Activated CD4-positive, CD25-positive, alpha-beta regulatory T cell treated with anti-CD3 and anti-CD28 coated beads, Interleukin-2, amount 50 U/mL, for 16 hours (primary cell): Measurements from ENCODE around the gene MAP2K7.

Experiments used
- DNase-seq: peaks from one replicate; pipeline ENCODE4 v3.0.0-alpha.2; 2020; ENCODE audit warnings: low read depth, low spot score

Gene MAP2K7

DNA sequence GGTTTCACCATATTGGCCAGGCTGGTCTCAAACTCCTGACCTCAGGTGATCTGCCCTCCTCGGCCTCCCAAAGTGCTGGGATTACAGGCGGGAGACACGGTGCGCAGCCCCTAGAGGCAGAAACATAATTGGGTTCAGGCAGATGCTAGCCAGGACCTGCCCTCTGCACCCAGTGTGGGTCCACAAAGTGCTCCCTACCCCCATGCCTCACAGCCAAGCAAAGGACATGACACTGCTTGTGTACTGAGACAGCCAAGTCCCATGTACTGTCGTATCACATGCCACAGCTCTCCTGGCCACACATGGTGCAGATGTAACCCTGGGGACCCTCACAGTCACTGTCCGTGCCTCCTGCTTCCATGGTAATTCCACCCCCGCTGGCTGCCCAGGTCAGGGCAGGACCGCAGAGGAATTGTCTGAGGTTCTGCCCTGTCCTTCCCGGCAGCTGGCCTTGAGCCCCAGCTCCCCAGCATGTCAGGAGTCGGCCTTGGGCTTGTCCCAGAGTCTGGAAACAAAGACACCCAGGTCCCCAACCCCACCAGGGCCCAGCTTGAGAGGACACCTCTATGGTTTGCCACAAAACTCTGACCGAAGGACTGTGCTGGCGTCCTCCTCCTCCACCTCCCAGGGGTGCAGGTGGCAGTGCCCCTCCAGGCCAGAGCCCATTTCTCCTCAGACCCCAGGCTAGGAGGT is 37.1 kb upstream of the MAP2K7 start:
- DNase-seq = no peak

DNA sequence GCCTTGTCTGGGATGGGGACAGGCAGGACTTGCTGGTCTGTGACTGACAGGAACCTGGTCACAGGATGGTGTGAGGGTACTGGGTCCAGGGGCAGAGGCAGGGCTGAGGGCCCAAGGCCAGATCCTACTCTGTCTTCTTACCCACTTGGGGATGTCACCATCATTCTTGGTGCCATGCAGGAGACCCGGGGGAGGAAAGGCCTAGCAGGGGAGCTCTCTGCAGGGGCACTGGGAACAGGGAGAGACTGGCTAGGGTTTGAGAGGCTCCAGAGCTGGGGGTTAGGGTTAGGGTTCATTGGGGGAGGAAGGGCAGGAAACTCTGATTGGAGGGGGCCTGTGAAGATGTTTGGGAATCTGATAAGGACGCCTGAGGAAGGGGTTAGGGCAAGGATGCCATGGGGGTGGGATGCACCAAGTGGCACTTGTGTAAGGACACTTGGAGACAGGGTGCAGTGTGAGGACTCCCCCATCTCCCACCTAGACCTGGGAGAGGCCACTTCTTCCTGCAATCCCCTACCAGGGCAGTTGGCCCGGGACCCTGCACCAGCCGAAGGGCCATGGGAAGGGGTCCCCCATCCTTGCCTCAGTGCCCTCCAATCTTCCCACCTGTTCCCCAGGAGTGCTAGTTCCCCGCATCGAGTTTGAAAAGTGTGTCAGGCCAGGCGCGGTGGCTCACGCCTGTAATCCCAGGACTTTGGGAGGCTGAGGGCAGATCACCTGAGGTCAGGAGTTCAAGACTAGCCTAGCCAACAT is 36.4 kb upstream of the MAP2K7 start:
- no peak for DNase-seq

DNA sequence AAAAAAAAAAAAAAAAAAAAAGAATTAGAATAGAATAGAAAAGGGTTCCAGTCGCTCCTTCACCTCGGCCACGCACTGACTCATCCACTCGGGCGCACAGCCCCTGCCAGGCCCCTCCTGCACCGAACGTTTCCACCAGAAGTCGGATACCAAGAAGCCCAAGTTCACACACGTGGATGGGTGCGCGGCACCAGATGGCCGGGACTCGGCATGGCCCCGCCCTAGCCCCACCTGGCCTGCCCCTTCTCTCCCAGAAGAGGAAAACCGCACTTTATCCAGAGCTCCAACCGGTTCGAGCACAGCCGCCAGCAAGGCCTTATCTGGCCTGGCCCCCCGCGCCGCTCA is 35.4 kb upstream of the MAP2K7 start:
- DNase-seq = no peak

DNA sequence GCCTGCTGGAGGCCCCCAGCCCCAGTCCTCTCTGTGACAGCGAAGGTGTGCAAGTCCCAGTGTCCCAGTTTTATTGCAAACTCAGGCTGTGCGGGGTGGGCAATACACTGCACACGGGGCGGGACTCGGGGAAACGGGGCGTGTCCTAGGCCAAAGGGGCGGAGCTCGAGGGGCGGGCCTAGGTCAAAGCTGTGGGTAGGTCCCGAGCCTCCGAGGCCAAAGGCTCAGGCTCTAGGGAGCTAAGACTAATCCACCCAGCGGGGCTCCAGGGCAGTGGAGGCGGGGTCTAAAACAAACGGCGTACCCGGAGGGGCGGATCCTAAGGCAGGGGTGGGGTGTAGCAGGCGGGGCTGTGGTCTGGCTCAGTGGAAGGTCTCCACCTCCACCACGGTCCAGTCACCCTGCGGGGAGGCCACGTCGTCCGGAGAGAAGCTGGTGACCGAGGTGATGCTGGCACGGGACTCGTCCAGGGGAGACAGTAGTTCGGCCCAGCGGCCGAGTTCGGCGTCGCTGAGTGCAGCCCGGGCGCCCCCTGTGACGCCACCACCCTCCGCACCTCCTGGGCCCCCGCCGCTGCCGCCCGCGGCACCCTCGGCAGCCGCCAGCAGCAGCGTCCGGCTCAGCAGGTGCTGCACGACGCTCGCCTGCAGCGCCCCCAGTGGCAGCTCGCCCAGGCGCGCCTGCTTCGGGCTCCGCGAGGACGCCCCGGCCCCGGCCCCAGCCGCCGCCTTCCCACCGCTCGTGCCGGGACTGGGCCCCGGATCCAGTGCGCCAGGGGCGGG is 34.8 kb upstream of the MAP2K7 start:
- peak; percentile 53 for DNase-seq

DNA sequence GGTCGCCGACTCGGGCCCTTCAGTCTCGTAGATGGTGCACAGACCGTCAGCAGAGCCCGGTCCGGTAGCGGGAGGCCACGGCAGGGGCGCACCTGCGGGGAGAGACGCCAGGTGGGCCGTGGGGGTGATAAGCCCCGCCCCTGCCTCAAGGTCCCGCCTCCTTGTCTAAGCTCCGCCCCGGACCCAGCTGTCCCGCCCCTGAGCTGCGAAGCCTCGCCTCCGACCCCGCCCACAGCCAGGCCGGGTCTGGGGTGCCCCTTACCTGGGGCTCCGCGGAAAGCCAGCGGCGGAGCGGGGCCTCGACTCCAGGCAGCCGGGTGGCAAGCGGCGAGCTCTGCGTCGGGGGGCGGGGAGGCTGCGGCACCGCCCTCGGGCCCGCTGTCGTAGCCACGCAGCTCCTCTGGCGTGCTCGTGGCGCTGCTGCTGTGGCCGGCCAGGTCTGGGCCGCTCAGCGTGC is 34.2 kb upstream of the MAP2K7 start:
- DNase-seq = peak; percentile 66

DNA sequence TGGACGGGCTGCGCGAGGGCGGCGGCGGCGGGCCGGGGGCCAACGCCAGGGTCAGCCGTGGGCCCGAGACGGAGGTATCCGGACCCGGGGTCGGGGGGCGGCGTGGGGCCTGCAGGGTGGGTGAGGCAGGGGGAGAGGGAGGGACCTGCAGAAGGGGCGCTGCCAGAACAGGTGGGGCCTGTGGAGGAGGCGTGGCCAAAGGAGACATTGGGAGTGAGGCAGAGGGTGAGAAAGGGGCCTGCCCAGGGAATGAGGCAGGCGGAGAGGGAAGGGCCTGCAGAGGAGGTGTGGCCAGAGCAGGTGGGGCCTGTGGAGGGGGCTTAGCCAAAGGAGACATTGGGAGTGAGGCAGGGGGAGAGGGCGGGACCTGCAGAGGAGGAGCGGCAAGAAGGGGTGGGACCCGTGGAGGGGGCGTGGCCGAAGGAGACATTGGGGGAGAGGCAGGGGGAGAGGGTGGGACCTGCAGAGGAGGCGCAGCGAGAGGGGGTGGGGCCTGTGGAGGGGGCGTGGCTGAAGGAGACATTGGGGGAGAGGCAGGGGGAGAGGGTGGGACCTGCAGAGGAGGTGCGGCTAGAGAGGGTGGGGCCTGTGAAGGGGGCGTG is 33.7 kb upstream of the MAP2K7 start:
- no peak for DNase-seq

DNA sequence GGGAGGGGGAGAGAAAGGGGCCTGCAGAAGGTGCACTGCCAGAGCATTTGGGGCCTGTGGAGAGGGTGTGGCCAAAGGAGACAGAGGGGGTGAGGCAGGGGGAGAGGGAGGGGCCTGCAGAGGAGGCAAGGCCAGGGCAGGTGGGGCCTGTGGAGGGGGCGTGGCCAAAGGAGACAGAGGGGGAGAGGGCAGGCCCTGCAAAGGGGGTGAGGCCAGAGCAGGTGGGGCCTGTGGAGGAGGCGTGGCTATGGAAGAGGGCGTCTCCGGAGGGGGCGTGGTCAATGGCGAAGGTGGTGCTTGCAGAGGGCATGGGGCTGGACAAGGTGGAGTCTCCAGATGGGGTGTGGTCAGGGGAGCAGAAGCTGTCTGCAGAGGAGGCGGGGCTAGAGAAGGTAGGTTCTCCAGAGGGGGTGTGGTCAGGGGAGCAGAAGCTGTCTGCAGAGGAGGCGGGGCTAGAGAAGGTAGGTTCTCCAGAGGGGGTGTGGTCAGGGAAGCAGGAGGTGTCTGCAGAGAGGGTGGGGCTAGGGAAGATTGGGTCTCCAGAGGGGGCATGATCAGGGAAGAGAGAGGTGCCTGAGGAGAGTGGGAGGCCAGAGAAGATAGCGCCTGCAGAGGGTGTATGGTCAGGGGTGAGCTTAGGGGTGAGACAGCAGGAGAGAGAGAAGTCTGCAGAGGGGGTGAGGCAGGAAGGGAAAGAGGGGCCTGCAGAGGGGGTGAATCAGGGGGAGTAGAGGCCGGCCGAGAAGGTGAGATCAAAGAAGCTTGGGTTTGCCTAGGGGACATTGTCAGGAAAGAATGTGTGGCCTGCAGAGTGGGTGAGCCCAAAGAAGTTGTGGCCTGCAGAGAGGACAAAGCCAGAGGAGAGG is 32.9 kb upstream of the MAP2K7 start:
- no peak for DNase-seq

DNA sequence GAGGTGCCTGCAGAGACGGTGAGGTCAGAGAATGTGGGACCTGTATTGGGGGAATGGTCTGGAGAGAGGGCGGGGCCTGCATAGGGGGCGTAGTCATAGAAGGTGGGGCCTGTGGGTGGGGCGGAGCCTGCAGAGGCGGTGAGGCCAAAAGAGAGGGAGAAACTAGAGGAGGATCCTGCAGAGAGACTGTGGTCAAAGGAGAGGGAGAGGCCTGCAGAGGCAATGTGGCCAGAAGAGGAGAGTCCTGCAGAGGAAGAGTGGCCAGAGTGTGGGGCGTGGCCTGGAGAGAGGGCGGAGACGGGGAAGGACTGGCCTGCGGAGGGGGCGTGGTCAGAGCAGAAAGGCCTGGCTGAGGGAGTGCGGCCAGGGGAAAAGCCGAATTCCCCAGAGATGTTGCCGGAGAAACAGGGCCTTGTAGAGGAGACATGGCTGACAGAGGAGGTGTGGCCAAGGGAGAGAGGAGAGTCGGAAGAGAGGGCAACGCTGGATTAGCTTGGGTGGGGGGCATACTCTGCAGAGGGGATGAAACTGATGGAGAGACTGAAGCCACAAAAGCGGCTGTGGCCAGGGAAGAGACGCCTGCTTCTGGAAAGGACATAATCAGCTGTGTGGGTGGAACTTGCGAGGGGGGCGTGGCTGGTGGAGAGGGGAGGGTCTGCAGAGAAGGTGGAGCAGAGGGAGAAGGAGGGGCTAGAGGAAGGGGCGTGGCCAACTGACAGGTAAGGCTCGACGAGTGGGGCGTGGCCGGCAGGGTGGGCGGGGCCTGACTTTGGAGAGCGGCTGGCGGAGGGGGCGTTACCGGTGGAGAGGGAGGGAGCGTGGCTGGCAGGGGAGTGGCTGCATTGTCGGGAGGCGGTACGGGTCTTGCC is 32.0 kb upstream of the MAP2K7 start:
- peak; percentile 55 for DNase-seq

DNA sequence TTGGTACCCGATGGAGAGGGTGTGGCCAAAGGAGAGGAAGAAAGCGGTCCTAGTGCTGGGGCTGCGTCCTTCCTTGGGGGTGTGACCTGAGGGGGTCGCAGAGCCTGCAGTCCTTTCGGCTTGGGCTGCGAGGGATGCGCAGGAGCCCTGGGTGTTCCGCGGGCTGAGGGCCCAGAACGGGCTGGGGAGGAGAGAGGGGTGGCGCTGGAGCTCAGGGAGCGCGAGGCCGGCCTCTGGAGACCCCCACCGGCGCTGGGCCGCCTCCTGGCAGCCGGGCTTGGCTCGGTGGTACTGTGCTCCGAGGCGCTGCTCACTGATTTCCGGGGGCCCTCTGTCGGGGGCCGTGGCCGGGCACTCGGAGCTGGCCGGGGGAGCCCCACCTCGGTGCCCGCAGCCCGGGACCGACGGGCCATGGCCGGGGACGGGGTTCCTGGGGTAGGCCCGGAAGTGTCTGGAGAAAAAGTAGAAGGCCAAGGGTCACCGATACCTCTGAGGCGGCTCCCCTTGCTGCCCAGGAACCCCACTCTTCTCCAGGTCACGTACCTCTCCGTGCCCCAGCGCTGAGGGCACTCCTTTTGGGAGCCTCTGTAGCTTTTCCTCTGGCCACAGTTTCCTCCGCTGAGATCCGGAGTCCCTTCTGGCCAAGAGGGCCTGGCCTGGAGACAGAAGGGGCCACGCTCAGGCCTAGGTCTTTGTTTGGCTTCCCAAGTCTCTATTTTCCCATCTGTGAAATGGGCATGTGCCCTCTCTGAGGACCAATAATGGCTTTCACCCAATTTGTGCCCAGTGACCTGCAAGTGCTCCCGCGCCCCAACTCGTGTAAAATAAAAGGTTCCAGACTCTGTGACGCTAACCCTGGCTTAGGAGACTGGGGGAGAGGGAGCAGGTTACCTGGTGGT is 31.1 kb upstream of the MAP2K7 start:
- DNase-seq = no peak

DNA sequence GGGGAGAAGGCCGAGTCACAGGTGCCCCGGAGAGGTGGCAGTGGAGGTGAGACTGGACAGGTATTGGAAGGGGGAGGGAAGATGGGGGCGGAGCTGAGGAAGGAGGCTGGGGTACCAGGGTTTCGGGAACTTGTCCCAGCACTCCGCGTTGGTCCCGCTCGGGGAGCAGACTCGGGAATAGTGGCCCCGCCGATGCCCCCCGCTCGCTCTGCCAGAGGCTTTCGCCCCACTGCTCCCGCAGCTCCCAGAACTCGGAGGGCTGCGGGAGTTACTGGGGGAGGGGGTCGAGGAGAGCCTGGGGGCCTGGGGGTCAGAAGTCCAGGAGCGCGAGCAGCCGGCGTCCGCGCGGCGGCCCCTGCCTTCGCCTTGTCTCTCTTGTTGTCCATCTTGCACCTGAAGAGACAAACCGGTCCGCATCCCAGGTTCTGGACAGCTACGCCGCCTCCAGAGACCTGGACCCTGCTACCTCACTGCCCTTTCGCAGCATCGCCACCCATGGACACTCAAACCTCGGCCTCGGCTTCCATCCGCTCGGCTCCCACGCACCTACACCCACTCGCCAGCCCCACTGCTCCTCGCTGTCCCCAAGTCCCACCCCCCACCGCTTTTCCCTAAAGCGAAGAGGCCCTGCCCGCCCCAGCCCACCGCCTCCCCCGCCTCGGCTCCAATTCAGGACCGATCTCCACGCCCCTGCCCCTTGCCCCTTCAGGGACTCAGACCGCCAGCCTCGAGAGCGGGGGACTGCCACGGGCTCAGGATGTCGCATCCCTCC is 30.2 kb upstream of the MAP2K7 start:
- no peak for DNase-seq

DNA sequence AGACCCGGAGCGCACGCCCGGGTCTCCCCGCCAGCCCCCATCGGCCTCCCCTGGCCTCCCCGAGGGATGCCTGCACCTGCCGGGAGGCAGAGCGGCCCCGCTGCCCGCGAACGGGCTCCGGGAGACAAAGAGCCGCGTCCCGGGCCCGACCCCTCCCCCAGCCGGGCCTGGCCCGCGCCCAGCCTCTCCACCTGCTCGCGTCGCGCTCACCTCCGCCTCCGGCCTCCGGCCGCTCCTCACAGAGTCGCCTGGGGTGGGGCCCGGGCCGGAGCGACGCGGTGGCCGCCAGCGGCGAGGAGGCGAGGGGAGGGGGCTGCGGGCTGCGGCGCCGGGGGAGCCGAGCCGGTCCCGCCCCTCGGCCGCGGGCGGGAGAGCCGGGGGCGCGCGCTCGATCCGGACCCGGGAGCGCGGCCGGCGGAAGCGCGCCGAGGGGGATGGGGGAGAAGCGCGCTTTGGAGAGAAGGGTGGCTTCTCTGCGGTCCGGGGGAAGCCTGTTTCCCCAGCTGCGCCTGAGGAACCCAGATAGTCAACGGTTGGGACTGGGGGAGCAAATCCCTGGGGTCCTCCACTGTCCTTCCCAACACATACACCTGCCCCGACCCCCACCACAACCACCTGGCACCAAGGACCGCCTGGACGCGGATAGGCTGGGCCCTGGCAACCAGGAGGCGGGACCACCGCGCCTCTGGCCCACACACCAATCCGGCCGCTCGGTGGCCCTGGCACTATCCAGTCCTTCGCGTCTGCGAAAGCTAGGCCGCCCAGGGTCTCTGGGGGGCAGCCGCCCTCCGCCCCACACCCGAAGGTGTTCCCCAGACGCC is 29.4 kb upstream of the MAP2K7 start, which contains the start of gene PRR36:
PRR36 (minus strand) TSS at position 315 of the 821 bp plus-strand sequence. CDS start 701 bp downstream, outside the sequence.
- DNase-seq = no peak

DNA sequence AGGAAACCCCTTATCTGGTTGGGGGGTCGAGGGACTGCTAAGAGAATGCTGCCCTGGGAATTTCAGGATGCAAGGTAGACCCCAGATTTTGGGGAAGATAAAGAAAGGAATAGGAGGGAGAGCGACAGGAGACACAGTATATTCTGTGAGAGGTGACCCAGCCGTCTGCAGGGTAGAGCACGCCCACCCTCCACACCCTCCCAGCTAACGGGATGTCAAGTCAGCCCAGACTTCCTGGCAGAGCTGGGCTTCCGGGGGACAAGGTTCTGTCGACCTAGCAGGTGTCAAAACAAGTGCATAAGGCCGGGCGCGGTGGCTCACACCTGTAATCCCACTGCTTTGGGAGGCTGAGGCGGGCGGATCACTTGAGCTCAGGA is 28.8 kb upstream of the MAP2K7 start:
- no peak for DNase-seq

DNA sequence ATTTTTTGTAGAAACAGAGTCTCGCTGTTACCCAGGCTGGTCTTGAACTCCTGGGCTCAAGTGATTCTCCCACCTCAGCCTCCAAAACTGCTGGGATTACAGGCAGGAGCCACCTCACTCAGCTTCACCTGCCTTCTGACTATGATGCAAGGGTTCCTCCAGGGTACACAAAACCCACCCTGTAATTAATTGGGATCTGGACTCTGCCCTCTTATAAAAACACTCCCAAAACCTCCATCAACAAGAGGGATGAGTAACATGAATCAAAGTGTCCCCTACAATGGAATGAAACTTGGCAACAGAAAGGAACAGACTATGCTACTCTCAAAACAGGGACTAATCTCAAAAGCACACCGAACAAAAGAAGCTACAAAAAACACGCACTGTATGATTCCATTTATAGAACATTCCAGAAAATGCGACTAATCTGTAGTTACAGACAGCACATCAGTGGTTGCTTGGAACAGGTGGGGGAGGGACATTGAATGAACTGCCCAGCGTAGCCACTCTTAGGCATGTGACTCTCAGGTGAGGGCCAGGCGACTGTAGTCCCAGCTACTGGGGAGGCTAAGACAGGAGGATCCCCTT is 26.3 kb upstream of the MAP2K7 start:
- no peak for DNase-seq

DNA sequence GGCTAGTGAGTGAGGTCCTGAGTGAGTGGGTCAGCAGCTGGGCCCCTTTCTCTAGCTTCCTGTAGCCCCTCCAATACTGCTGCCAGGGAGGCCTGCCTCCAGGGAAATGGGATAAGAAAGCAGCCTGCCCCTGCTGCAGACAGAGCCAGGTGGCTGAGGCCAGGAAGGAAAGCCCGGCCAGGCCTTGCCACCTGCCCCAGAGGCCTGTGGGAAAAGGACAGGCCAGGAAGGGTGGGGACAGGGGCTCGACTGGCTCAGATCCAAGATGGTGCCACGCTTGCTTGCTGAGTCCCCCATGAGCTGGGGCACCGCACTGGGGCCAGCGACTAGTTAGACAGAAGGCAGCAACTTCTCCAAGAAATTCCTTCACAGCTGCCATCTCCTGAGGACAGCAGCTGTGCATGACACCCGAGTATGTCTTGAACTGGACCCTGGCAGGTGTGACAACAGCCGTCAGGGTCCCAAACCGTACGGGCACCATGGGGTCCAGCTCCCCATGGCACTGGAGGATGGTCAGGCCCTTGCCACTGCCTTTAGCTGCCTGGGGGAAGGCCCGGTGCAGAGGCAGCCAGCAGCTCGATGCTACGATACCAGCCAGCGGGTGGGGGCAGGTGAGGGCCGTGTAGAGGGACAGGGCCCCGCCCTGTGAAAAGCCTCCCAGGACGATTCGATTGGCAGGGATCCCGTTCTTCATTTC is 24.4 kb upstream of the MAP2K7 start:
- no peak for DNase-seq

DNA sequence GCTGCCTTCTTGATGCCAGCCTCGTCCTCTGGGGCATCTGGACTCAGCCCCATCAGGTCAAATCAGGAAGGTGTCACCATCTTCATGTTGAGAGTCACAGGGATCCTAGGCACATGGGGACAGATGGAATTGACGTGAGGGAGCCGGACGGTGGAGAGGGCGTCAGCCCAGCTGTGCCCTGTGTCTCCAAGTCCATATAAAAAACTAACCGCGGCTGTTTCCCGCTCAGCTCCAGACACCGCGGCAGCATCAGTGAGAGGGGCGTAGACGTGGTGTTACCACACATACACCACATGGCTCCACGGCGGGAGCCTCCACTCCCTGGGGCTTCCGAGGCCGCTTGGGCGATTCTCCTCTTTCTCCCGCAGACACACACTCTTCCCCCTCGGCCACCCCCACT is 23.8 kb upstream of the MAP2K7 start:
- DNase-seq = no peak

DNA sequence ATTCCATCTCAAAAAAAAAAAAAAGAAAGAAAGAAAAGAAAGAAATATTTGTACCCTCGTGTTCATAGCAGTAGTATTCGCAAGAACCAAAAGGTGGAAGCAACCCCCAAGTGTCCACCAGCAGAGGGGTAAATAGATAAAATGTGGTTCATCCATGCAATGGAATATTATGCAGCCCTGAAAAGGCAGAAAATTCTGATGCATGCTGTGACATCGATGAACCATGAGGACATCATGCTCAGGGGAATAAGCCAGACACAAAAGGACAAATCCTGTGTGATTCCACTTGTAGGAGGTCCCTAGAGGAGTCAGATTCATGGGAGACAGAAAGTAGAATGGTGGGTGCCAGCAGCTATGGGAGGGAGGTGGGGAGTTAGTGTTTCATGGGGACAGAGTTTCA is 21.8 kb upstream of the MAP2K7 start:
- no peak for DNase-seq
